HG03139 (cell line): ENCODE measurements around the gene NDUFS7.

Experiments used
- ATAC-seq: cut with Tn5 transposase; IDR thresholded peaks from one replicate; pipeline ENCODE4 v1.9.1; 2021; ENCODE audit not compliant: unreplicated experiment

Gene NDUFS7

GRCh38 chr19:1399745-1400144, 16.0 kb downstream of the NDUFS7 start:
- ATAC-seq: no peak

GRCh38 chr19:1400281-1401137, 16.8 kb downstream of the NDUFS7 start:
- no peak for ATAC-seq

GRCh38 chr19:1401138-1401888, 17.6 kb downstream of the NDUFS7 start, which contains the start of gene GAMT:
Gene GAMT (minus strand): TSS chr19:1401542. CDS start chr19:1401476, 66 bp downstream.
- ATAC-seq: no peak

- no peak for ATAC-seq
Measured at GRCh38 chr19:1401889-1402217, 18.1 kb downstream of the NDUFS7 start.

GRCh38 chr19:1402411-1403070, 18.8 kb downstream of the NDUFS7 start:
- ATAC-seq: no peak

GRCh38 chr19:1406774-1407527, 23.2 kb downstream of the NDUFS7 start:
- ATAC-seq: peak; percentile 64

GRCh38 chr19:1407528-1408299, 24.0 kb downstream of the NDUFS7 start, which contains the start of gene DAZAP1:
Gene DAZAP1 (plus strand): TSS chr19:1407586. CDS start chr19:1407774, 188 bp downstream.
- peak; percentile 23 for ATAC-seq

- ATAC-seq: peak; percentile 8
Measured at GRCh38 chr19:1408300-1409203, 24.8 kb downstream of the NDUFS7 start.

GRCh38 chr19:1409204-1410005, 25.7 kb downstream of the NDUFS7 start:
- no peak for ATAC-seq

- ATAC-seq: no peak
Measured at GRCh38 chr19:1410136-1410786, 26.6 kb downstream of the NDUFS7 start.

- ATAC-seq: no peak
Measured at GRCh38 chr19:1410789-1411188, 27.1 kb downstream of the NDUFS7 start.

GRCh38 chr19:1411255-1412191, 27.8 kb downstream of the NDUFS7 start:
- ATAC-seq: no peak

GRCh38 chr19:1412323-1412923, 28.7 kb downstream of the NDUFS7 start:
- ATAC-seq: no peak

- ATAC-seq: no peak
Measured at GRCh38 chr19:1412995-1413800, 29.5 kb downstream of the NDUFS7 start.
